ENCODE data around the gene TNN.

GRCh38 chr1:175182201-175182746 lies 114.6 kb downstream of the TNN start:
- TF ChIP-seq EZH2phosphoT487 (IDR thresholded peaks at IDR 0.05; ENCODE audit: borderline replicate concordance) (no peak), CTCF (conservative IDR thresholded peaks at IDR 0.05; ENCODE audit: low read length) (no peak)
